Endothelial cell of umbilical vein (primary cell): Measurements from ENCODE around the gene ADSL.

Experiments
- MYC ChIP-seq: IDR thresholded peaks from one replicate; pipeline ENCODE4 v1.6.1; 2011; ENCODE audit warnings: mild to moderate bottlenecking, low read depth, low read length
- POLR2A ChIP-seq: IDR thresholded peaks from 2 replicates; pipeline ENCODE4 v1.6.1; 2012; ENCODE audit warnings: low read depth, mild to moderate bottlenecking, control low read depth, low read length

GRCh38 chr22:40341604-40342003 lies 4.7 kb upstream of the ADSL start:
- TF ChIP-seq POLR2A = no peak
- TF ChIP-seq MYC = no peak
